Right lung (tissue), 5 donors: ENCODE measurements around the gene KLF4. TPM values are rescaled to one million over a fixed set of nuclear protein-coding genes. Genes with fewer than 3 reads are reported as not detected.

ENCODE experiments used
- DNase-seq, 2 donors: peaks; one replicate each; pipeline ENCODE4 v3.0.0-alpha.2; 2013
- polyA plus RNA-seq, 5 donors: library from polyadenylated mRNA; unstranded; fragments of 120-200 nt; gene quantifications; one replicate each; pipeline versions ENCODE4 v1.2.1 to v1.2.3, GENCODE V29; 2013; ENCODE audit warnings: inconsistent platforms in 1 of 5, low replicate concordance in 1 of 5; ENCODE audit not compliant: insufficient read length in 5 of 5, insufficient read depth in 1 of 5

KLF4 gene
- polyA plus RNA-seq, 5 donors = 19.0 to 51.1 (median 45.6) TPM

- no peak for DNase-seq
These were observed 29.2 kb downstream of the KLF4 start for GRCh38 chr9:107460153-107461023.

GRCh38 chr9:107455425-107456135 is 34.0 kb downstream of the KLF4 start:
- peak; percentile 53 to 60 for DNase-seq

- no peak for DNase-seq
These were observed 36.1 kb downstream of the KLF4 start for GRCh38 chr9:107453479-107453878.

GRCh38 chr9:107447834-107448233 is 41.7 kb downstream of the KLF4 start:
- no peak for DNase-seq

- DNase-seq = no peak
These were observed 42.5 kb downstream of the KLF4 start for GRCh38 chr9:107447081-107447480.

- no peak for DNase-seq
These were observed 43.1 kb downstream of the KLF4 start for GRCh38 chr9:107446491-107446890.

- DNase-seq = no peak
These were observed 45.8 kb downstream of the KLF4 start for GRCh38 chr9:107443786-107444185.

- no peak for DNase-seq
These were observed 49.5 kb downstream of the KLF4 start for GRCh38 chr9:107439991-107440456.

GRCh38 chr9:107438211-107439031 is 51.1 kb downstream of the KLF4 start:
- DNase-seq = no peak

GRCh38 chr9:107437716-107438115 is 51.9 kb downstream of the KLF4 start:
- no peak for DNase-seq

GRCh38 chr9:107435415-107435814 is 54.2 kb downstream of the KLF4 start:
- DNase-seq = no peak

Other genes with a start within 250 kb of the KLF4 start
- gene RAD23B, start 206.5 kb downstream of the KLF4 start, polyA plus RNA-seq = 100 to 1,000 TPM; 110 to 130 (median 118) TPM